ENCODE results near the gene OR6J1.

OR6J1 gene

DNA sequence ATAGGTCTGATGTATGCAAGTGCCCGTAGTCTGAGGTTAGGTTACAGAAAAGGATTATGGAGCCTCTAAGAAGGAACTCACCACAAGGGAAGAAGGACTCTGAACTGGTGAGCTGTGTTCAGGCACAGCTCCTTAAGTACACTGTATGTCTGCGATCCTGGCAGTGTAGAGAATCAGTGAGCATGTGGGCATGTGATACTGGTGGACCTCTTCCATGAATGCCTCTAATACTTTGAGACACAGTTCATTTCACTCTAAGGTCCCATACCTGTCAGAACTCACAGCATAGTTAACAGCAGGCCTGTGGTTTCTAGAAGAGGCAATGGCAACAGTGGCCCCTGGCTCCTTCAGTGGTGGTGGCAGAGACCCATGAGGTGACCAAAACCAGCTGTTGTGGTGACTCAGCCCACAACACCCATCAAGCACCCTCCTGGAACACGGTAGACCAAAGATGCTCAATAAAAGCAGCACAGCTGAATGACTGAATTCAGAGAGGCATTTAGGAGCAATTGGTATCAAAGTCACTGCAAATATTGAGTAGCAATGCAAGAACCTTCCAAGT, 6.9 kb upstream of the OR6J1 start:
- H3K9ac ChIP-seq (ENCODE audit: low read length): no peak overlapping the region
- no peaks in the 10 kb centered on the region for H4K20me1 ChIP-seq (ENCODE audit: insufficient read depth, low read length)
- H3K4me2 ChIP-seq (ENCODE audit: low read length): no peak overlapping the region
- no peak overlapping the region for H3K27ac ChIP-seq (ENCODE audit: low read length)
- TF ChIP-seq EZH2phosphoT487 (IDR thresholded peaks at IDR 0.05; ENCODE audit: low read depth): no peak
- TF ChIP-seq, protein P1, sequence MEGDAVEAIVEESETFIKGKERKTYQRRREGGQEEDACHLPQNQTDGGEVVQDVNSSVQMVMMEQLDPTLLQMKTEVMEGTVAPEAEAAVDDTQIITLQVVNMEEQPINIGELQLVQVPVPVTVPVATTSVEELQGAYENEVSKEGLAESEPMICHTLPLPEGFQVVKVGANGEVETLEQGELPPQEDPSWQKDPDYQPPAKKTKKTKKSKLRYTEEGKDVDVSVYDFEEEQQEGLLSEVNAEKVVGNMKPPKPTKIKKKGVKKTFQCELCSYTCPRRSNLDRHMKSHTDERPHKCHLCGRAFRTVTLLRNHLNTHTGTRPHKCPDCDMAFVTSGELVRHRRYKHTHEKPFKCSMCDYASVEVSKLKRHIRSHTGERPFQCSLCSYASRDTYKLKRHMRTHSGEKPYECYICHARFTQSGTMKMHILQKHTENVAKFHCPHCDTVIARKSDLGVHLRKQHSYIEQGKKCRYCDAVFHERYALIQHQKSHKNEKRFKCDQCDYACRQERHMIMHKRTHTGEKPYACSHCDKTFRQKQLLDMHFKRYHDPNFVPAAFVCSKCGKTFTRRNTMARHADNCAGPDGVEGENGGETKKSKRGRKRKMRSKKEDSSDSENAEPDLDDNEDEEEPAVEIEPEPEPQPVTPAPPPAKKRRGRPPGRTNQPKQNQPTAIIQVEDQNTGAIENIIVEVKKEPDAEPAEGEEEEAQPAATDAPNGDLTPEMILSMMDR (IDR thresholded peaks at IDR 0.05; ENCODE audit: low read depth, low read length): no peak
- H3K4me3 ChIP-seq (ENCODE audit: low read length): no peak overlapping the region
- H3K79me2 ChIP-seq (ENCODE audit: low read length): no peaks in the 10 kb centered on the region
- H3K36me3 ChIP-seq (replicated peaks; ENCODE audit: low read depth, low read length): no peaks in the 10 kb centered on the region
- H2AFZ ChIP-seq (ENCODE audit: low read depth, low read length): no peak overlapping the region
- H3K27me3 ChIP-seq (ENCODE audit: low read depth, low read length): peaks cover 11% of the 10 kb centered on the region
- no peaks in the 10 kb centered on the region for H3K9me3 ChIP-seq (ENCODE audit: insufficient read depth, low read length)
- H3K4me1 ChIP-seq (ENCODE audit: low read length): peaks cover 7% of the 10 kb centered on the region; the same call in 1 of the 2 replicates

DNA sequence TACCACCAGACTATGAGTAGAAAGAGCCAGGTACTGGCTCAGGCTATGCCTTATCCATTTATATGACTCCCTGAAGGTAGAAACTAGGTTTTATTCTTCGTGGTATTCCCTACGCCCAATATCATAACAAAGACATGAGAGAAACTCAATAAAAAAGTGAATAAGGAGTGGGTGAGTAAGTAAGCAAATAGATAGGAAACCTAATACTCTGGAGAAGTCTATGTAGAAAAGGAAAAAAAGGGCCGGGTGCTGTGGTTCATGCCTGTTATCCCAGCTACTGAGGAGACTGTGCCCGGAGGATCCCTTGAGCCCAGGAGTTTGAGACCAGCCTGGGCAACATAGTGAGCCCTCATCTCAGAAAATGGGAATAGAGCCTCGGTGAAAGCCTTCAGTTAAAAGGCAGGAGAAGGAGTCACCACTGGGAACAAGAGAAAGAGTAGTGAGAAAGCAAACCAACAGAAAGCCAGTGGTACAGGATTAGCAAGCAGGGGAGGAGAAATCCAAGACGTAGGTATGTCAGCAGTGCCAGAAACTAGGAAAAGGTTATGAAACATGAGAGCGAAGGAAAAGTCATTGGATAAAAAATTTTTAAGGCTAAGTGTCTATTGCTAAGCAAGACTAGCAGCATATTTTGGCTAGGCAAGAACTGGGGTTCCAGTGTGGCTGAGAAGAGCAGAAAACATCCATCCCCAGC, 6.0 kb upstream of the OR6J1 start:
- peaks cover 7% of the 10 kb centered on the region; the same call in 1 of the 2 replicates for H3K4me1 ChIP-seq (ENCODE audit: low read length)
- no peak overlapping the region for H3K27ac ChIP-seq (ENCODE audit: low read length)
- H3K36me3 ChIP-seq (replicated peaks; ENCODE audit: low read depth, low read length): no peaks in the 10 kb centered on the region
- no peak overlapping the region for H3K4me3 ChIP-seq (ENCODE audit: low read length)
- no peak overlapping the region for H2AFZ ChIP-seq (ENCODE audit: low read depth, low read length)
- TF ChIP-seq EZH2phosphoT487 (IDR thresholded peaks at IDR 0.05; ENCODE audit: low read depth): no peak
- TF ChIP-seq, protein P1 (IDR thresholded peaks at IDR 0.05; ENCODE audit: low read depth, low read length): no peak
- H3K9ac ChIP-seq (ENCODE audit: low read length): no peak overlapping the region
- no peak overlapping the region for H3K4me2 ChIP-seq (ENCODE audit: low read length)
- H3K9me3 ChIP-seq (ENCODE audit: insufficient read depth, low read length): no peaks in the 10 kb centered on the region
- no peaks in the 10 kb centered on the region for H3K79me2 ChIP-seq (ENCODE audit: low read length)
- H4K20me1 ChIP-seq (ENCODE audit: insufficient read depth, low read length): no peaks in the 10 kb centered on the region
- peaks cover 11% of the 10 kb centered on the region for H3K27me3 ChIP-seq (ENCODE audit: low read depth, low read length)

DNA sequence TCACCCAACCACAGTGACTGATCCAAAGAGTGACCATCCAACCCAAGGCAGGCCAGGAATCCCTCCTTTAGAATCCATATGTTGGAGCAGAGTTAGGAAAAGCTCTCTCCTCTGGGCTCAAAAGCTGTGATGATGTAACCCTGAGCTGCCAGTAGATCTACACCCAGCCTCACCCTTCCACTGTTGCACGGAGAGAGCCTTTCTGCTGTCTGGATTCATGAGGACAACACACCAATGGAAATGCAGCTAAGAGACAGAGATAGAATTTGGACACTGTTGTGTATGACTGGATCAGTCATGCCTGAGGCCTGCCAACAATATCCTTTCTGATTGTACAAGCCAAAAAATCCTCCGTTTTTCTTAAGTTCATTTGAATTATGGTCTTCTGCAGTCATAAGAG, 4.4 kb upstream of the OR6J1 start:
- Histone ChIP-seq H4K20me1 (ENCODE audit: insufficient read depth, low read length) (no peaks in the 10 kb centered on the region), H3K36me3 (replicated peaks; ENCODE audit: low read depth, low read length) (no peaks in the 10 kb centered on the region), H2AFZ (ENCODE audit: low read depth, low read length) (no peak overlapping the region), H3K79me2 (ENCODE audit: low read length) (no peaks in the 10 kb centered on the region), H3K9ac (ENCODE audit: low read length) (no peak overlapping the region), H3K27me3 (ENCODE audit: low read depth, low read length) (peaks cover 13% of the 10 kb centered on the region), H3K4me2 (ENCODE audit: low read length) (no peak overlapping the region), H3K4me1 (ENCODE audit: low read length) (no peaks in the 10 kb centered on the region), H3K27ac (ENCODE audit: low read length) (no peak overlapping the region), H3K4me3 (ENCODE audit: low read length) (no peak overlapping the region), H3K9me3 (ENCODE audit: insufficient read depth, low read length) (no peaks in the 10 kb centered on the region)
- TF ChIP-seq, protein P1 (IDR thresholded peaks at IDR 0.05; ENCODE audit: low read depth, low read length): no peak
- TF ChIP-seq EZH2phosphoT487 (IDR thresholded peaks at IDR 0.05; ENCODE audit: low read depth): no peak

DNA sequence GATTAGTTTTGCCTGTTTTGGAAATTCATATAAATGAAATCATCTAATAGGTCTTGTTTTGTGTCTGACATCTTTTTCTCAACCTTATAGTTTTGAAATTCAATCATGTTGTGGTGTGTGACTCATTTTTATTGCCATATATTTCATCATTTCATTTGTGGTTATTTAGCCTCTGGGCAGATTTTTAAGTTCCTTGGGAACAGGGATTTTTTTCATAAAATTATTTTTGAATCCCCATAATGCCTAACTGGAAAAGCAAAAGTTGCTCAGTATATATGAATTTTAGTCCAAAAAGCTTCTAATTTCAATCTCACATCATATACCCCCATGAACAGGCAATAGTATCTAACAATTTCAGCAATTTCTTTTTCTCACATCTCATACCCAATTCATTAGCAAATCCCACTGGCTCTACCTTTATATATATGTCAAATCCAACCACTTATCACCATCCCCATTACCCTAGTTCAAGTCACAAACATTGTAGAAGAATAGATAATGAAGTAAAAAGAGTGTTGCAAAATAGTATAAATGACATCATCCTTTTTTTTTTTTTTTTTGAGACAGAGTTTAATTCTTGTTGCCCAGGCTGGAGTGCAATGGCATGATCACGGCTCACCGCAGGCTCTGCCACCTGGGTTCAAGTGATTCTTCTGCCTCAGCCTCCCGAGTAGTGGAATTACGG, 2.6 kb upstream of the OR6J1 start:
- no peaks in the 10 kb centered on the region for H3K36me3 ChIP-seq (replicated peaks; ENCODE audit: low read depth, low read length)
- H3K27me3 ChIP-seq (ENCODE audit: low read depth, low read length): peaks cover 16% of the 10 kb centered on the region
- no peaks in the 10 kb centered on the region for H3K4me1 ChIP-seq (ENCODE audit: low read length)
- H3K9ac ChIP-seq (ENCODE audit: low read length): no peak overlapping the region
- TF ChIP-seq, protein P1 (IDR thresholded peaks at IDR 0.05; ENCODE audit: low read depth, low read length): no peak
- no peak for TF ChIP-seq EZH2phosphoT487 (IDR thresholded peaks at IDR 0.05; ENCODE audit: low read depth)
- no peak overlapping the region for H2AFZ ChIP-seq (ENCODE audit: low read depth, low read length)
- no peaks in the 10 kb centered on the region for H4K20me1 ChIP-seq (ENCODE audit: insufficient read depth, low read length)
- no peak overlapping the region for H3K4me3 ChIP-seq (ENCODE audit: low read length)
- no peaks in the 10 kb centered on the region for H3K9me3 ChIP-seq (ENCODE audit: insufficient read depth, low read length)
- no peak overlapping the region for H3K4me2 ChIP-seq (ENCODE audit: low read length)
- H3K79me2 ChIP-seq (ENCODE audit: low read length): no peaks in the 10 kb centered on the region
- no peak overlapping the region for H3K27ac ChIP-seq (ENCODE audit: low read length)

Data from OCI-LY3 (cell line).